Fibroblast of lung (primary cell): ENCODE data around the gene GORAB. TPM values are rescaled to one million over a fixed set of nuclear protein-coding genes. Genes with fewer than 3 reads are reported as not detected.

Experiments used
- DNase-seq, 2 donors: peaks; one replicate each; pipeline versions ENCODE4 v3.0.0 to v3.0.0-alpha.2; 2010; ENCODE audit warnings: low read depth in 2 of 2
- H2AFZ ChIP-seq: 2 replicates; pipeline ENCODE4 v1.5.1; 2012; ENCODE audit warnings: low read length, control low read depth, inconsistent platforms
- H3K27ac ChIP-seq: 2 replicates; pipeline ENCODE4 v1.5.1; 2011; ENCODE audit warnings: low read length, control low read depth; ENCODE audit not compliant: insufficient read depth
- H3K27me3 ChIP-seq: 2 replicates; pipeline ENCODE4 v1.5.1; 2011; ENCODE audit warnings: mild to moderate bottlenecking, low read length; ENCODE audit not compliant: control insufficient read depth, insufficient read depth
- H3K36me3 ChIP-seq: 2 replicates; pipeline ENCODE4 v1.5.1; 2011; ENCODE audit warnings: low read length; ENCODE audit not compliant: control insufficient read depth, insufficient read depth
- H3K4me1 ChIP-seq: 2 replicates; pipeline ENCODE4 v1.5.1; 2011; ENCODE audit warnings: low read length; ENCODE audit not compliant: control insufficient read depth, insufficient read depth; ENCODE audit errors: extremely low read depth
- H3K4me2 ChIP-seq: 2 replicates; pipeline ENCODE4 v1.5.1; 2011; ENCODE audit warnings: low read length, control low read depth; ENCODE audit not compliant: insufficient read depth; ENCODE audit errors: extremely low read depth
- H3K4me3 ChIP-seq, 4 experiments: fragments of 200-600 bp in 1 of 4; sonication (generic) in 1 of 4; replicated peaks in 1 of 4; 2 replicates each; pipeline ENCODE4 v1.5.1; 2011 to 2016; ENCODE audit warnings: low read length in 4 of 4, low read depth in 3 of 4, mild to moderate bottlenecking in 3 of 4, control low read depth in 2 of 4, inconsistent platforms in 1 of 4, mixed read lengths in 1 of 4; ENCODE audit not compliant: insufficient read depth in 1 of 4; ENCODE audit errors: control extremely low read depth in 1 of 4
- H3K79me2 ChIP-seq: 2 replicates; pipeline ENCODE4 v1.5.1; 2012; ENCODE audit warnings: mild to moderate bottlenecking, low read length, inconsistent platforms; ENCODE audit not compliant: control insufficient read depth, insufficient read depth
- H3K9ac ChIP-seq: 2 replicates; pipeline ENCODE4 v1.5.1; 2011; ENCODE audit warnings: mild to moderate bottlenecking, low read length, control low read depth; ENCODE audit not compliant: insufficient read depth
- H3K9me3 ChIP-seq: 2 replicates; pipeline ENCODE4 v1.5.1; 2012; ENCODE audit warnings: low read depth, low read length; ENCODE audit not compliant: control insufficient read depth, insufficient read depth
- H4K20me1 ChIP-seq: 2 replicates; pipeline ENCODE4 v1.5.1; 2011; ENCODE audit warnings: low read length; ENCODE audit not compliant: control insufficient read depth, insufficient read depth; ENCODE audit errors: extremely low read depth
- CTCF ChIP-seq, 2 donors: IDR thresholded peaks in 1 of 2; conservative IDR thresholded peaks in 1 of 2; 1 replicate in 1 of 2; 2 replicates in 1 of 2; pipeline ENCODE4 v1.5.1; 2011 to 2012; ENCODE audit warnings: low read length in 2 of 2, control low read depth in 1 of 2, inconsistent platforms in 1 of 2, low read depth in 1 of 2, mild to moderate bottlenecking in 1 of 2
- EZH2 ChIP-seq: IDR thresholded peaks from 2 replicates; pipeline ENCODE4 v1.5.1; 2012; ENCODE audit warnings: low read length, control low read depth, mild to moderate bottlenecking; ENCODE audit errors: missing control alignments
- polyA plus RNA-seq, 2 donors: library from polyadenylated mRNA; depleted of rRNA in 1 of 2; stranded (reverse) in 1 of 2; unstranded in 1 of 2; fragments of >200 nt; gene quantifications; 2 replicates each; pipeline ENCODE4 v1.2.1, GENCODE V29; 2011 to 2012; ENCODE audit warnings: missing spikeins in 1 of 2
- total RNA-seq: library from RNA; depleted of rRNA; stranded (reverse); fragments of >200 nt; gene quantifications from 2 replicates; pipeline ENCODE4 v1.2.1, GENCODE V29; 2014

GORAB gene
- total and polyA plus RNA-seq, 2 donors (not counting 1 experiment from before 2014, with no cell fraction given): 17.7 to 27.6 TPM

DNA sequence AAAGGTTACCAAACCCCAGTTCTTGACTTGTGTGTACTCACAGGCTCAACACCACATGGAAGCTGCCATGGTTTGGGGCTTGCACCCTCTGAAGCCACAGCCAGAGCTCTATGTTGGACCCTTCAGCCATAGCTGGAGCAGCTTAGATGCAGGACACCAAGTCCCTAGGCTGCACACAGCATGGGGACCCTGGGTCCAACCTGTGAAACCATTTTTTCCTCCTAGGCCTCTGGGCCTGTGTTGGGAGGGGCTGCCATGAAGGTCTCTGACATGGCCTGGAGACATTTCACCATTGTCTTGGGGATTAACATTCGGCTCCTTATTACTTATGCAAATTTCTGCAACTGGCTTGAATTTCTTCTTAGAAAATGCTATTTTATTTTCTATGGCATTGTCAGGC is 69.9 kb downstream of the GORAB start:
- H3K4me1 ChIP-seq: no peaks in the 10 kb centered on the region
- H3K27ac ChIP-seq: no peak overlapping the region
- no peaks in the 10 kb centered on the region for H4K20me1 ChIP-seq
- no peaks in the 10 kb centered on the region for H3K9me3 ChIP-seq
- H3K36me3 ChIP-seq: no peaks in the 10 kb centered on the region
- H3K4me3 ChIP-seq: no peak overlapping the region
- no peaks in the 10 kb centered on the region for H3K27me3 ChIP-seq
- no peak for DNase-seq
- no peak overlapping the region for H3K4me2 ChIP-seq
- TF ChIP-seq EZH2: no peak
- TF ChIP-seq CTCF (conservative IDR thresholded peaks at IDR 0.05 in 1 of 2, IDR thresholded peaks at IDR 0.05 in 1 of 2; ENCODE audit: low read depth in 1 of 2, low read length in 2 of 2): no peak
- no peak overlapping the region for H3K9ac ChIP-seq
- no peak overlapping the region for H2AFZ ChIP-seq
- no peaks in the 10 kb centered on the region for H3K79me2 ChIP-seq

Other genes with a start within 250 kb of the GORAB start
- 121 and 128 TPM in 2 replicates for gene PRRX1, start 132.0 kb downstream of the GORAB start, total RNA-seq
- gene PRRX1, start 132.0 kb downstream of the GORAB start, polyA plus RNA-seq: 264 and 349 TPM in 2 replicates